HG03280 (cell line): Measurements from ENCODE around the gene LRRFIP2.
"Not testable (repeated sequence)": the region's sequence is repeated elsewhere in the genome, so short reads cannot be mapped to it uniquely, and the experiment has no call there.

Source experiments
- ATAC-seq: cut with Tn5 transposase; IDR thresholded peaks from one replicate; pipeline ENCODE4 v1.9.1; 2021; ENCODE audit warnings: mild to moderate bottlenecking, moderate library complexity; ENCODE audit not compliant: unreplicated experiment

LRRFIP2 gene

GRCh38 chr3:37174532-37175126 is at the start of gene LRRFIP2:
LRRFIP2 (minus strand) TSS chr3:37174582; CDS start chr3:37148983, 25,599 bp downstream.
- ATAC-seq: no peak

- no peak for ATAC-seq
Measured at GRCh38 chr3:37223576-37223975, 49.2 kb upstream of the LRRFIP2 start.

DNA sequence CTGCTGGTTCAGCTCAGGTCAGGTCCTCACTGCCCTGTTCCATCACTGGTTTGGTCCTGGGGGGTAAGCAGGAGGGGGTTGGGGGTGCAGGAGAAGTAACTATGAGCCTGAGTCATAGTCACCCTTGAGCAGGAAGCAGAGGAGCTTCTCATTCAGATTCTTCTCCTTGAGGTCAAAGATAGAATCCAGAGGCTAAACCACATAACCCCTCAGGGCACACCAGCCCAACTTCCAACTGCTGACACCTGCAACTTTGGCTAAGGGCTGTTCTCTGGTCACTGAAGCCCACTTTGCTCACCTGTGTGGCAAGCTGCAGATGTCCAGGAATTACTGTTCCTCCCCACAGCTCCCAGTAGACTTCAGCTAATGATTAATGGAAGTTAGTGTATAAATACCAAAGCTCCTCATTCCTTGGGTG is 48.8 kb upstream of the LRRFIP2 start:
- ATAC-seq: no peak

GRCh38 chr3:37222542-37222941 is 48.2 kb upstream of the LRRFIP2 start:
- not testable (repeated sequence) for ATAC-seq

DNA sequence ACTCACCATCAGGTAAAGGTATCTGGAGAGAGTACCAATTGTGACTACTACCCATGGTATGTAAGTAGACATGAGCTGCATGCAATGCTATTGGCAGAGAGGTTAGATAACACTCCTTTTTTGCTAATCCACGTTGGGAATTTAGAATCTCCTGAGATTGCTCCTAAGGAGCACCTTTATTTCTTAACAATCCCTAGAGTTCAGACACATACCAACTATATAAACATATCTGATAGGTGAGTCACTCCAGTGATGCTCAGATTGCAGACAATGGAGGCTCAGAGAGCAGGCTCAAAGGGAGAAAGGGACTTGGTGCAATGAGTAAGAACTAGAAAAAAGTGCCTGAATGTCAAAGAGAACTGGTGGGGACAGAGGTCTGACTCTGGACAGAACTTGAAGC is 47.0 kb upstream of the LRRFIP2 start:
- no peak for ATAC-seq

GRCh38 chr3:37219266-37219665 is 44.9 kb upstream of the LRRFIP2 start:
- no peak for ATAC-seq

DNA sequence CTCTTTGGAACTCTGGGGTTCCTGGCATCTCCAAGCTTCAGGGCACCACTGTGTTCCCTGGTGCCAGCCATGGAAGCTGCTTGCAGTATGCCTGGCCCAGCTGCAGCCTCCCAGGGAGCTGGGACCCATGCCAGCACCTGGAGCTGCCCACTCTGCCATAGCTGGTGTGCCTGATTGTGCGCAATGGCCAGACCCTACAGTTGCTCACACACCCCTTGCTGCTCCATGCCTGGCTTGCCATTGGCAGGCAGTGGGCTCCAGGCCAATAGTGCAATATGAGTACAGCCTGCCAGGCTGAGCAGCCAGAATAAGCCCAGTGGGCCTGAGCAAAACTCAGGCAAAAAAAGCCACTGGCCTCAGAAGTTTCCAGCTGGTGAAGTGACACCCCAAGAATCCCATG is 43.8 kb upstream of the LRRFIP2 start:
- ATAC-seq: no peak

- ATAC-seq: no peak
Measured at GRCh38 chr3:37217098-37217849, 42.9 kb upstream of the LRRFIP2 start.

DNA sequence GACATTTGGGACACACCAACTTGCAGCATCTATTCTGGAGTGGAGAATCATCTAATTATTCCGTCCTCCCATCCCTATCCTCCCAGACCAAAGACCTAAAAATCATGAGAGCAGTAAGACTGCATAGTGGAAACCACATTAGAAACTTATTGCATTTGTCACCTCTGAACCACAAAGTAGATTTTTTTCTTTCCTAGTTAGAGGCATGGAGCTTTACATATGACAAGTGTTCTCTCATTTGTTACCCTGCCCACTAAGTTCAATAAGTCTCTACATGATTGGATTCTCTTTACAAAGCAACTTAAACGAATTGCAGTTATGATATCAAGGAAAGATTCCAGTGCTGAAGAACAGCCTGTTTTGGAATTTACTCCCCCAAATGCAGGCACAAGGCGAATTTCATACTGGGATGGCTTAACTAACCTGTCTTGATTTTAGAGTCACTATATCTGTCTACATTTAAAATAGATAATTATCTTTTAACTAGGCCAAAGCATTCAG is 42.3 kb upstream of the LRRFIP2 start:
- no peak for ATAC-seq

DNA sequence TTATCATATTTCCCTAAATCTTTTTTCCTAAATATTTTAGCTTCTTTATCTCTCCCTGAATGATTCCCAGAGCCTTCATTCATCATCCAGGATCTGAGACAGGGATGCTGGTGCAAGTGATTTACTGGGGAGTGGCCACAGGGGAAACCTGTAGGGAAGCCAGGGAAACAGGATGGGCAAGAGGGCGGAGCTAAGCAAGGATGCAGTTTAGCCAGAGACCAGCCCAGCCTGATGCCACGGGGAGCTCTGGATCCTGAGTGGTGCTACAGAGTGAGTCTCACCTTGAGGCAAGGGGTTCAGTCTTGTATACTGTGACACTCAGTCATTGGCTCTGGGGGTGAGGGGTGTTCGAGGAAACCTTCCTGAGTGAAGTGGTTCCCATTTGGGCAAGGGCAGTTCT is 39.7 kb upstream of the LRRFIP2 start:
- ATAC-seq: no peak

GRCh38 chr3:37210230-37210629 is 35.8 kb upstream of the LRRFIP2 start:
- no peak for ATAC-seq

DNA sequence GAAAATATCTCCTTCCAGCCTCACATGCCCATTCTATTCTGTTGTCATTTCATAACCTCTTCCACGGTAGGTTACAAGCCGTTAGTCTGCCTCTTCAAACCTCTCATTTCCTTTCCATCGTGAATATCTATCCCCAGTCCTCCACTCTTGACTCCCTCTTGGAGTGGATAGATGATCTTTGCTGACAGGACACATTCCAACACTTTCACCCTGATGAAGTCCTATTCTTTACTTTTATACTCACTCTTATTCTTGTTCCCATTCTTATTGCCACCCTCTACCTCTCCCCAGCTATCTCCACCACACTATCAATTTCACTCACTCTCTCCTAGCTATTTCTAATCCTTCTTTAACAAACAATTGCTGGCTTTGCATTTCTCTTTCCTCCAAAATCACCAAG is 34.2 kb upstream of the LRRFIP2 start:
- not testable (repeated sequence) for ATAC-seq

- not testable (repeated sequence) for ATAC-seq
Measured at GRCh38 chr3:37208008-37208407, 33.6 kb upstream of the LRRFIP2 start.

GRCh38 chr3:37206041-37206440 is 31.7 kb upstream of the LRRFIP2 start:
- ATAC-seq: not testable (repeated sequence)

DNA sequence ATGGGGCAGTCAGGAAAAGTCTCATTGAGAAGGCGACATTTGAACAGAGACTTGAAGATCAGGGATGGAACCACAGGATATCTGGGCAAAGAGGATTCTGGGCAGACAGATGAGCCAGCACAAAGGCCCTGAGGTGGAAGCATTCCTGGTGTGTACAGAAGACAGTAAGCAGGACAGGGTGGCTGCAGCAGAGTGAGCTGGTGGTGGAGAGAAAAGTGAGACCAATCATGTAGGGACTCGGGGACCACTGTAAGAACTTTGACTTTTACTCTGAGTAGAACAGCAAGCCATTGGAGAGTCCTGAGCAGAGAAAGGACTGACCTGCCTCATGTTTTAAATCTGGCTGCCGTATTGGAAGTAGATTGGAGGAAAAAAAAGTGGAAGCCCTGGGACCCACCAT is 29.9 kb upstream of the LRRFIP2 start:
- ATAC-seq: no peak

DNA sequence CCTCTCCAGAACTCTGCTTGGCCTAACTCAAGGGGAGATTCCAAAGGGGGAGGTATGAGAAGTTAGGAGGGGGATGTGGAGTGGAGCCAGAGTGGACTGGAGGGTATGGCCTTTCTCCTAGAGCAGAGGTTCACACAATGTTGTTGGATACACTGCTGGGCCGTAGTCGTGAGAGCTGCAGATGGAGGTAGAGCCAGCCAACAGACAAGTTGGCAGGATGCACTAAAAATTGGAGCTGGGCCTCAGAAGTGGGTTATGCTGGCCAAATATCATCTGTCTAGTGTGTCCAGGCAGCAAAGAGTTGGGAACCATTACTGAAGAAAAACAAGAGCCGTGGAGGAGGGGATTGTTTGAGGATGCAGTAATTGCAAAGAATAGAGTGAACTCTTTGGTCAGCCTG is 27.7 kb upstream of the LRRFIP2 start:
- ATAC-seq: no peak

- no peak for ATAC-seq
Measured at GRCh38 chr3:37200141-37200540, 25.8 kb upstream of the LRRFIP2 start.

DNA sequence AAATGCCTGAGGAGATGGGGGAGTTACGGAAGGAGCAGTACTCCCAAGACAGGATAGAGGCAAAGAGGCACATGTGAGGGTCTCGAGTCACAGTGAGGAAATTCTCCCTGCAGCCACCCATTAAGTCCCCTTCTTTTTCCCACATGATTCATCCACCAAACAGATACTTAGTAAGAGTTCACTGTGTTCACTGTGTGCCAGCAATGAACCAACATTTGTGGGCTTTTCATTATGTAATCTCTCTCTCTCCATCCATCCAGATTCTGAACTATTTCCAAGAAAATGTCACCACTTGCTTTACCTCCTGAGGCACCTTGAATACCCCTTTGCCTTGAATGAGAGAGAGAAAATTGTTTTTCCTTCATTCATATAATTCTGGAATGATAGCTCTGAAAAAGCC is 24.6 kb upstream of the LRRFIP2 start:
- ATAC-seq: no peak

DNA sequence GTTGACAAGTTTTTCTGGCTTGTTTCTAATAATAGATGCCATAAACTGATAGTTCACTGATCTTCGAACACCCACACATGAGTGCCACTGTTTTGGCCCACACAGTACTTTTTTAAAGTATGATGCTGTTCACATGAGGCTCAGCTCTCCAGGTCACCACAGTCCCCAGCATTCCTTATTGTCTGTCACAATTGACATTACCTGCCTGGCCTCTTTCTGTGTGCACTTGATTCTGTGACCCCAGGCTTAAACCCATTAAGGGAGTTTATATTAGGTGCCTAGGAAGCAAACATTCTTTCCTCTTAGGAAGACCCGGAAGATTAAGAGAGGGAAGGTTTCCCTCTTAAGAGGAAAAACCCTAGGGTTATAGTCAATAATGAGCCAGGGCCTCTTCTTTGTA is 24.2 kb upstream of the LRRFIP2 start:
- no peak for ATAC-seq

DNA sequence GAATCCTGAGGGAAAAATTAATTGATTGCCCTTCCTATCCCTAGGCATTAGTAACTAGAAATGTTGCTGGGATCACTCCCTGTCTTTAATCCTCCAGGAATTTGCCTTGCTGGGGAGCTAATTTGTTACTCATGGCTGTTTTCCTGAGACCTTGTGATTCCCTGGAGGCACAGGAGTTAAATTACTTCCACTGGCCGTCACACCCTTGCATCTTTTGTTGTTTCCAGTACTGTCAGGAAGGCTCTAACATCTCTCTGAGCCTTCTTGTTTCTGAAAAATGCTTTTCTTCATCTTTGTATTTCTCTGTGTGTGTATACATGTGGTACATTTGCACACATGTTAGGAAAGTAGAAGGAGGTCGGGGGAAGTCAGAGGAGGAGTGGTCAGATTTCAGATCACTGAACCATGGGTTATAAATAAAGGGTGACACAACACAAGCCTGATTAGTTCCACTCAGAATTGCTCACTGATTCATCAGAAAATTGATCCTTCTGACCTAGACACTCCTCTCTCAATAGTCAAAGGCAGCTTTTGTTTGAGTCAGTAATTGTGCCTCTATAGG is 23.5 kb upstream of the LRRFIP2 start:
- ATAC-seq: no peak

GRCh38 chr3:37194533-37194932 is 20.2 kb upstream of the LRRFIP2 start:
- ATAC-seq: no peak

- ATAC-seq: no peak
Measured at GRCh38 chr3:37190667-37191066, 16.3 kb upstream of the LRRFIP2 start.
